ENCODE data around the gene CACNA1B.

DNA sequence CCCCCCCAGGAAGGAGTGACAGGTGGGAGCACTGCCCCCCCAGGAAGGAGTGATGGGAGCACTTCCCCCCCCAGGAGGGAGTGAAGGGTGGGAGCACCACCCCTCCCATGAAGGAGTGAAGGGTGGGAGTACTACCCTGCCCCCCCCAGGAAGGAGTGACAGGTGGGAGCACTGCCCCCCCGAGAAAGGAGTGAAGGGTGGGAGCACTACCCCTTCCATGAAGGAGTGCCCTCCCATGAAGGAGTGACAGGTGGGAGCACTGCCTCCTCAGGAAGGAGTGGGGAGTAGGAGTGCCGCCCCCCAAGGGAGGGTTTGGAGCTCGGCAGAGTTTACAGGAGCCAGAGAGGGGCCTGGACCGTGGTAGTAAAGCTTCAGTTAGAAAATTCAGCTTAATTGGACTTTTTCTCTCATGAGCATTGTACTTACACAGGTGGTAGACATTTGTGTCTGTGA lies 100.7 kb downstream of the CACNA1B start:
- TF ChIP-seq CTCF (IDR thresholded peaks at IDR 0.05) = no peak
- TF ChIP-seq POLR2A (IDR thresholded peaks at IDR 0.05) = no peak

Measured in testis (tissue), 2 donors.